ENCODE measurements around the gene E2F7.
"Not testable (repeated sequence)": the region's sequence is repeated elsewhere in the genome, so short reads cannot be mapped to it uniquely, and the experiment has no call there.

The E2F7 gene

DNA sequence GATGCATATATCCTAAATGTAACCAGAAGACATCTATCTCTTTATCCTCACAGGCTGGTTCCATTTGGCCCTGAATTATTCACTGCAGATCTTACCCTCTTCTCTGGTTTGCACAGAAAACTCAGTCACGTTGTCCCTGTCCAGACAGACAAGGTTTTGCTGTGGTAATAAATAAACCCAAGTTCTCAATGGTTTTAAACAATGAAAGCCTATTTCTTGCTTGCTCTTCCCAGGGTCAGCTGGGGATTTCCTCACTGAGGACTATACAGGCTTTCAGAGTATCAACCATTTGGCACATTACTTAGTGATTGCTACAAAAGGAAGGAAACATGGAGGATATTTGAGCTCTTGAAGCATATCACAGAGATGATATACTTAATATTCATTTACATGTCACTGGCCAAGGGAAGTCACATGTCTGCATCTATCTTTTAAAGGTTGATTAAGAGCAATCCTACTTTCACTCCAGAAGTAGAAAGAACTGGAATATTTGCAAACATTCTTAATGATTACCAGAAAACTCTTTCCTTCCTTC, 24.4 kb upstream of the E2F7 start:
- peaks cover 2% of the 10 kb centered on the region for H3K9me3 Mint-ChIP-seq
- no peak overlapping the region for H3K4me3 Mint-ChIP-seq
- no peak for DNase-seq
- TF ChIP-seq, protein P1, sequence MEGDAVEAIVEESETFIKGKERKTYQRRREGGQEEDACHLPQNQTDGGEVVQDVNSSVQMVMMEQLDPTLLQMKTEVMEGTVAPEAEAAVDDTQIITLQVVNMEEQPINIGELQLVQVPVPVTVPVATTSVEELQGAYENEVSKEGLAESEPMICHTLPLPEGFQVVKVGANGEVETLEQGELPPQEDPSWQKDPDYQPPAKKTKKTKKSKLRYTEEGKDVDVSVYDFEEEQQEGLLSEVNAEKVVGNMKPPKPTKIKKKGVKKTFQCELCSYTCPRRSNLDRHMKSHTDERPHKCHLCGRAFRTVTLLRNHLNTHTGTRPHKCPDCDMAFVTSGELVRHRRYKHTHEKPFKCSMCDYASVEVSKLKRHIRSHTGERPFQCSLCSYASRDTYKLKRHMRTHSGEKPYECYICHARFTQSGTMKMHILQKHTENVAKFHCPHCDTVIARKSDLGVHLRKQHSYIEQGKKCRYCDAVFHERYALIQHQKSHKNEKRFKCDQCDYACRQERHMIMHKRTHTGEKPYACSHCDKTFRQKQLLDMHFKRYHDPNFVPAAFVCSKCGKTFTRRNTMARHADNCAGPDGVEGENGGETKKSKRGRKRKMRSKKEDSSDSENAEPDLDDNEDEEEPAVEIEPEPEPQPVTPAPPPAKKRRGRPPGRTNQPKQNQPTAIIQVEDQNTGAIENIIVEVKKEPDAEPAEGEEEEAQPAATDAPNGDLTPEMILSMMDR (IDR thresholded peaks at IDR 0.05) = no peak
- no peaks in the 10 kb centered on the region for H3K36me3 Mint-ChIP-seq (ENCODE audit: low read depth)
- H3K27ac Mint-ChIP-seq = no peak overlapping the region
- no peaks in the 10 kb centered on the region for H3K4me1 Mint-ChIP-seq
- H3K27me3 Mint-ChIP-seq (ENCODE audit: low read depth, poor library complexity) = peaks cover 3% of the 10 kb centered on the region

DNA sequence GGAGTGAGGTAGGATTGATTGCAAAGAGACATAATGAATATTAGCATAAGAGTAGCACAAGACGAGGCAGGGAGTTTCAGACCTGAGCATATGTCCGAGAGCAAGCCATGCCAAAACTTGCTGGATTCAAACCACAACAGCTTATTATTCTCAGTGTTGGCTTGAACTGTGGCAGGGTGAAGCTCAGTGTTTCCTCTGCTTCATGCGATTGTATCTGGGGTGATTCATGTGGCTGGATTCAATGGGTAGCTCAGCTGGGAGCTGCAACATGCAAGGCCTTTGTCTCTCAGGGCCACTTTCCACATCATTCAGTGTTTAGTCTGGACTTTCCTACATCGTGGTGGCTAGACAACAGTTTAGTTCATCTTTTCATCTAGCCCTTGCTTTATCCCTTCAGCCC, 22.1 kb upstream of the E2F7 start:
- Mint-ChIP-seq H3K27ac (no peak overlapping the region), H3K4me1 (no peaks in the 10 kb centered on the region), H3K9me3 (no peaks in the 10 kb centered on the region), H3K4me3 (no peak overlapping the region), H3K27me3 (ENCODE audit: low read depth, poor library complexity) (no peaks in the 10 kb centered on the region), H3K36me3 (ENCODE audit: low read depth) (no peaks in the 10 kb centered on the region)
- TF ChIP-seq, protein P1 (IDR thresholded peaks at IDR 0.05) = no peak
- no peak for DNase-seq

DNA sequence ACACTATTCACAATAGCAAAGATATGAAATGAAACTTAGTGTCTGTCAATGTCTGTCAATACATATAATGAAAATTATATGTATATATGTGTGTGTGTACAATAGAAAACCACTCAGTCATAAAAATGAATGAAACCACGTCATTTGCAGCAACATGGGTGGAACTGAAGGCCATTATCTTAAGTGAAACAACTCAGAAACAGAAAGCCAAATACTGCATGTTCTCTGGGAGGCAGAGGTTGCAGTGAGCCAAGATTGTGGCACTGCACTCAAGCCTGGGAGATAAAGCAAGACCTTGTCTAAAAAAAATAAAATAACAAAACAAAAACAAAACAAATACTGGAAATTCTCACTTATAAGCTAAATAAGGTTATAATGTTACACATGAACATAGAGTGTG, 16.7 kb upstream of the E2F7 start:
- peaks cover 6% of the 10 kb centered on the region for H3K27me3 Mint-ChIP-seq (ENCODE audit: low read depth, poor library complexity)
- no peak overlapping the region for H3K4me3 Mint-ChIP-seq
- no peak overlapping the region for H3K27ac Mint-ChIP-seq
- no peaks in the 10 kb centered on the region for H3K9me3 Mint-ChIP-seq
- no peaks in the 10 kb centered on the region for H3K4me1 Mint-ChIP-seq
- no peak for DNase-seq
- H3K36me3 Mint-ChIP-seq (ENCODE audit: low read depth) = no peaks in the 10 kb centered on the region
- TF ChIP-seq, protein P1 (IDR thresholded peaks at IDR 0.05) = no peak

DNA sequence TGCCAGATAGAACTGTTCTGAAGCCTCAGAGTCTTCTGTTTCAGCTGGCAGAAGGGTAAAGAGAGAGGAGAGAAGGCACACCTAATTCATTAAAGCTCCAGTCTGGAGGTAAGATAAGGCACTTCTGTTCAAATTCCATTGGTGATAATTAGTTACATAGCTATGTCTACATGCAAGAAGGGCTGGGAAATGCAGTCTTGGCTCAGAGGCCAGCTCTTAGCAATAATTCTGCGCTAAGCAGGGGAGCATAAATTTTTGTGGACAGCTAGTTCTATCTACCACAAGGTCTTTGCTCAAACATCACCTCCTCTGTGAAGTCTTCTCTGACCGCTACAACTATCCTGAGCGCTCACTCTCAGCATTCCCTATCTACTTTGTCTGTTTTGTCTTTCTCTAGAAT, 14.3 kb upstream of the E2F7 start:
- H3K4me1 Mint-ChIP-seq = no peaks in the 10 kb centered on the region
- no peak overlapping the region for H3K27ac Mint-ChIP-seq
- no peak for DNase-seq
- no peaks in the 10 kb centered on the region for H3K36me3 Mint-ChIP-seq (ENCODE audit: low read depth)
- TF ChIP-seq, protein P1 (IDR thresholded peaks at IDR 0.05) = no peak
- H3K27me3 Mint-ChIP-seq (ENCODE audit: low read depth, poor library complexity) = peaks cover 6% of the 10 kb centered on the region
- no peak overlapping the region for H3K4me3 Mint-ChIP-seq
- no peaks in the 10 kb centered on the region for H3K9me3 Mint-ChIP-seq

DNA sequence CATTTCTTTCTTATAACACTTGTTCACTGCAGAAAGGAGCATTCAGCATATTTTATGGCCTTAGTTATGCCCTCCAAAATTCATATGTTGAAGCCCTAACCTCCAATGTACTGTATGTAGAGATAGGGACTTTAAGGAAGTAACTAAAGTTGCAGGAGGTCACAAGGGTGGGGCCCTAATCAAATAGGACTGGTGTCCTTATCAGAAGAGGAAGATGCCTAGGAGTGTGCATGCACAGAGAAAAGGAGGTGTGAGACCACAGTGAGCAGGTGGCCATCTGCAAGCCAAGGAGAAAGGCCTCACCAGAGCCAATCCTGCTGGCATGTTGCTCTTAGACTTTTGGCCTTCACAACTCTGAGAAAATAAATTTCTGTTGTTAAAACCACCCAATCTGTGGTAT, 12.9 kb upstream of the E2F7 start:
- H3K27me3 Mint-ChIP-seq (ENCODE audit: low read depth, poor library complexity) = peaks cover 6% of the 10 kb centered on the region
- TF ChIP-seq, protein P1 (IDR thresholded peaks at IDR 0.05) = no peak
- H3K9me3 Mint-ChIP-seq = peaks cover 4% of the 10 kb centered on the region
- no peaks in the 10 kb centered on the region for H3K4me1 Mint-ChIP-seq
- no peak overlapping the region for H3K4me3 Mint-ChIP-seq
- no peak for DNase-seq
- peaks cover 4% of the 10 kb centered on the region for H3K36me3 Mint-ChIP-seq (ENCODE audit: low read depth)
- H3K27ac Mint-ChIP-seq = no peak overlapping the region

DNA sequence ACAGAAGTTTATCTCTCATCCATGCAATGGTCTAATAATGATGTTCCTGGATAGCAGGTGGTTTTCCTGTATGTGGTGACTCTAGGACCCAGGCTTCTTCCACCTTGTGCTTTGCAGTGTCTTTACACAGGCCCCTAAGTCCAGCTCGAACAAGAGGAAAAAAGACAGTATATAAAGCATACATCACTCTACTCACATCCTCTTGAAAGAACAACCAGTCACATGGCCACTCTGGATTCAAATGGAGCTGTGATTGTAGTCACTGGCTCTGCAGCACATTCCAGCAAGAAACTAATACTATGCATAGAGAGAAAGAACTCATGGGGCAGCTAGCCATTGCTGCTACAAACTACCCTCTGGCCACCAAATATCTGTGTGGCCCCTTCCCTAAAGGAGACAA, 11.5 kb upstream of the E2F7 start:
- H3K27me3 Mint-ChIP-seq (ENCODE audit: low read depth, poor library complexity) = peaks cover 6% of the 10 kb centered on the region
- DNase-seq = no peak
- H3K4me1 Mint-ChIP-seq = peaks cover 6% of the 10 kb centered on the region
- TF ChIP-seq, protein P1 (IDR thresholded peaks at IDR 0.05) = no peak
- peaks cover 4% of the 10 kb centered on the region for H3K9me3 Mint-ChIP-seq
- peaks cover 4% of the 10 kb centered on the region for H3K36me3 Mint-ChIP-seq (ENCODE audit: low read depth)
- H3K27ac Mint-ChIP-seq = no peak overlapping the region
- H3K4me3 Mint-ChIP-seq = no peak overlapping the region

DNA sequence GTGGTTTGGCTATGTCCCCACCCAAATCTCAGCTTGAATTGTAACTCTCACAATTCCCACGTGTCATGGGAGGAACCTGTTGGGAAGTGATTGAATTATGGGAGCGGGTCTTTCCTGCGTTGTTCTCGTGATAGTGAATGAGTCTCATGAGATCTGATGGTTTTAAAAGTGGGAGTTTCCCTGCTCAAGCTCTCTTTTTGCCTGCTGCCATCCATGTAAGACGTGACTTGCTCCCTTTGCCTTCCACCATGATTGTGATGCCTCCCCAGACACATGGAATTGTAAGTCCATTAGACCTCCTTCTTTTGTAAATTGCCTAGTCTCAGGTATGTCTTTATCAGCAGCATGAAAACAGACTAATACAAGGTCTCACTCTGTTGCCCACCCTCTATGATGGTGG, 8.5 kb upstream of the E2F7 start:
- H3K36me3 Mint-ChIP-seq (ENCODE audit: low read depth); H3K27me3 Mint-ChIP-seq (ENCODE audit: low read depth, poor library complexity); DNase-seq; H3K27ac Mint-ChIP-seq; H3K9me3 Mint-ChIP-seq; H3K4me3 Mint-ChIP-seq: not testable (repeated sequence)
- peaks cover 27% of the 10 kb centered on the region for H3K4me1 Mint-ChIP-seq

Measured in nephron progenitor cell (in vitro differentiated cells).